Neural crest cell (in vitro differentiated cells): Measurements from ENCODE around the gene PTP4A1. TPM values are rescaled to one million over a fixed set of nuclear protein-coding genes. Genes with fewer than 3 reads are reported as not detected.

Experiments
- DNase-seq: peaks from one replicate; pipeline ENCODE4 v3.0.0; 2021; ENCODE audit warnings: low read depth, mixed read lengths, low spot score
- H3K27ac Mint-ChIP-seq: one replicate; pipeline ENCODE4 v1.8.0; 2021; ENCODE audit warnings: mild to moderate bottlenecking, mixed read lengths; ENCODE audit not compliant: unreplicated experiment
- H3K27me3 Mint-ChIP-seq: 2 replicates; pipeline ENCODE4 v1.8.0; 2021; ENCODE audit warnings: low read depth, mild to moderate bottlenecking, mixed read lengths
- H3K36me3 Mint-ChIP-seq: 2 replicates; pipeline ENCODE4 v1.8.0; 2021; ENCODE audit warnings: low read depth, mild to moderate bottlenecking, mixed read lengths
- H3K4me1 Mint-ChIP-seq: 2 replicates; pipeline ENCODE4 v1.8.0; 2021; ENCODE audit warnings: mixed read lengths
- H3K4me3 Mint-ChIP-seq: one replicate; pipeline ENCODE4 v1.8.0; 2021; ENCODE audit warnings: mild to moderate bottlenecking, mixed read lengths
- H3K9me3 Mint-ChIP-seq: 2 replicates; pipeline ENCODE4 v1.8.0; 2021; ENCODE audit warnings: mixed read lengths
- CTCF ChIP-seq: fragments of 200-600 bp; sonication (generic); conservative IDR thresholded peaks from 2 replicates; pipeline ENCODE4 v1.5.0; 2021; ENCODE audit warnings: antibody characterized with exemption, mild to moderate bottlenecking
- total RNA-seq: library from RNA; stranded (reverse); gene quantifications from 2 replicates; pipeline ENCODE4 v1.2.1, GENCODE V29; 2021

Gene PTP4A1
- total RNA-seq, 1 donor from 2014 or later = 79.9 TPM

- no peak for DNase-seq
- Mint-ChIP-seq H3K4me1 (no peaks in the 10 kb centered on the region), H3K4me3 (no peak overlapping the region), H3K27me3 (peaks cover 6% of the 10 kb centered on the region), H3K9me3 (no peaks in the 10 kb centered on the region), H3K36me3 (no peaks in the 10 kb centered on the region), H3K27ac (no peak overlapping the region)
- TF ChIP-seq CTCF = no peak
Observed at GRCh38 chr6:63554782-63555181, 17.5 kb upstream of the PTP4A1 start.

- no peaks in the 10 kb centered on the region for H3K4me1 Mint-ChIP-seq
Observed at GRCh38 chr6:63556369-63556768, 15.9 kb upstream of the PTP4A1 start.

GRCh38 chr6:63558278-63558677 is 14.0 kb upstream of the PTP4A1 start:
- Mint-ChIP-seq H3K9me3 (no peaks in the 10 kb centered on the region), H3K4me1 (no peaks in the 10 kb centered on the region), H3K27ac (no peak overlapping the region), H3K27me3 (peaks cover 21% of the 10 kb centered on the region), H3K36me3 (no peaks in the 10 kb centered on the region), H3K4me3 (no peak overlapping the region)
- no peak for DNase-seq
- TF ChIP-seq CTCF = no peak

More at GRCh38 chr6:63556369-63556768, 15.9 kb upstream of the PTP4A1 start:
- DNase-seq = no peak
- Mint-ChIP-seq H3K36me3 (no peaks in the 10 kb centered on the region), H3K4me3 (no peak overlapping the region), H3K27ac (no peak overlapping the region), H3K9me3 (no peaks in the 10 kb centered on the region), H3K27me3 (peaks cover 11% of the 10 kb centered on the region)
- no peak for TF ChIP-seq CTCF

- Mint-ChIP-seq H3K27ac (no peak overlapping the region), H3K4me1 (peaks cover 5% of the 10 kb centered on the region), H3K4me3 (no peak overlapping the region), H3K9me3 (no peaks in the 10 kb centered on the region), H3K36me3 (no peaks in the 10 kb centered on the region), H3K27me3 (peaks cover 31% of the 10 kb centered on the region)
- DNase-seq = no peak
- TF ChIP-seq CTCF = no peak
Observed at GRCh38 chr6:63560801-63561287, 11.4 kb upstream of the PTP4A1 start.

- peaks cover 35% of the 10 kb centered on the region for H3K27me3 Mint-ChIP-seq
- no peak for DNase-seq
- no peak overlapping the region for H3K27ac Mint-ChIP-seq
- H3K9me3 Mint-ChIP-seq = no peaks in the 10 kb centered on the region
- H3K36me3 Mint-ChIP-seq = no peaks in the 10 kb centered on the region
- TF ChIP-seq CTCF = no peak
- no peak overlapping the region for H3K4me3 Mint-ChIP-seq
- H3K4me1 Mint-ChIP-seq = peaks cover 5% of the 10 kb centered on the region
Observed at GRCh38 chr6:63561288-63561687, 11.0 kb upstream of the PTP4A1 start.

- H3K4me3 Mint-ChIP-seq = no peak overlapping the region
- no peak overlapping the region for H3K27ac Mint-ChIP-seq
- H3K27me3 Mint-ChIP-seq = peaks cover 43% of the 10 kb centered on the region
- no peak for TF ChIP-seq CTCF
- H3K4me1 Mint-ChIP-seq = peaks cover 5% of the 10 kb centered on the region
- H3K9me3 Mint-ChIP-seq = no peaks in the 10 kb centered on the region
- no peaks in the 10 kb centered on the region for H3K36me3 Mint-ChIP-seq
- no peak for DNase-seq
Observed at GRCh38 chr6:63563235-63563634, 9.0 kb upstream of the PTP4A1 start.
